Measurements from ENCODE around the gene CEL. TPM values are rescaled to one million over a fixed set of nuclear protein-coding genes. Genes with fewer than 3 reads are reported as not detected.
A peak's percentile ranks its signal among the peaks of the same experiment; 100 is the strongest.

CEL gene
- total RNA-seq, 1 donor from 2014 or later: 3.5 TPM

DNA sequence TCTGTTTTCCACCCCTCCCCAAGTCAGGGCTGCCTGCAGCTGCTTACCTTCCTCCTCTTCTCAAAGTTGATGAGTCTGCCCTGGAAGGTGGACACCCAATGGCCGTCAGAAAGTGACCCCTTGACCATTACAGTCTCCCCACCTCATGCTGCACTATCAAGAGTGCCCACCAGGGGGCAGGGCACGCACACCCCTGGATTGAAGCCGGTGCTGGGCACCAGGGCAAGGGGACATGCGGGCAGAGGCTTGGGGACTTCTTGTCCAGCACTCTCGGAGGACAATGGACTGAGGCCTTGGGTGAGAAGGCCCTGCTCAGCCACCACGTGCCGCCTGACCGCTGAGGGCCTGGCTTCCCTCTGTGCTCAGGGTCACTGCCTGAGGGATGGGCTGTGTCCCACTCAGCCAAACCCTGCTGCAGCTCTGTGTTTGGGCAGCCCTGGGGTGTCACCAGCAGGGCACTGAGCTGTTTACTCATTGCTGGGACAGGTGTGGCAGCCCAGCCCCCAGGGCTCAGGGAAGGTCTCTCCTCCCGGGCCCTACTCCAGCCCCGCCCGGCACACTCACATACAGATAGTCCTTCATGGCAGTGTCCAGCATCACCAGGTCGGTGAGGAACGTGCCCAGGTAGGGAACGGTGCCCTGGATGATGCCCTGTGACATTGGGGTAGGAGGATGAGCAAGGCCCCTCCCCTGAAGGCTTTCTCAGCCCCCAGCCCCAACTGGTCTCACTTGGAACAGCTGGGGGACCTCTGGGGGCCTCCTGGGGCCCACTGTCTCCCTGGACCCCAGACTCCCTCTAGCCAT lies 41.6 kb downstream of the CEL start:
- Mint-ChIP-seq H3K4me3 (no peak overlapping the region), H3K27ac (ENCODE audit: unreplicated experiment) (peak overlapping the region; percentile 68)

DNA sequence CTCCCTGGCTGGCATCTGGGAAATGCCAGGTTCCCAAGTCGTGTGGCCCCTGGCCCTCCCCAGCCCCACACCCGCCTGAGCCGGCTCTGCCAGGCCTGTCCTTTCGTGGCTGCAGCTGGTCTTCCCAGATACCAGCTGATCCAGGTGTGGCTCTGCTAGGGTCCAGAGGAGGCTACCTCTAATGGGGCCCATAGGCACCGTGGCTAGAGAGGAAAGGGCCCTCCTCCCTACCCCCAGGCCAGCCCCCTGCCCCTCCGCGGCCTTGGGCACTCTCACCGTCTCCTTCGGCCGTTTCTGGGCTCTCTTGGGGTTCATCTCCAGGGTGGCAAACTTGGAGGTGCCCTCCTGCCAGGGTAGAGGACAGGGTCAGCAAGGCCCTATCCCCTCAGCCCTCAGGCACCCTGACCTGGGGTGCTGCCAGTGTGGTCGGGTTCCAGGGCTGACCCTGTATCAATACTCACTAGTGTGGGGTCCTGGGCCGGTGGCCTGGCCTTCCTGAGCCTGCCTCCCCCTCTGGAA lies 42.3 kb downstream of the CEL start:
- Mint-ChIP-seq H3K4me1 (no peaks in the 10 kb centered on the region), H3K27me3 (ENCODE audit: low read depth) (no peaks in the 10 kb centered on the region), H3K4me3 (no peak overlapping the region), H3K27ac (ENCODE audit: unreplicated experiment) (no peak overlapping the region), H3K36me3 (ENCODE audit: low read depth) (peaks cover 14% of the 10 kb centered on the region), H3K9me3 (no peaks in the 10 kb centered on the region)
- TF ChIP-seq, protein P1, sequence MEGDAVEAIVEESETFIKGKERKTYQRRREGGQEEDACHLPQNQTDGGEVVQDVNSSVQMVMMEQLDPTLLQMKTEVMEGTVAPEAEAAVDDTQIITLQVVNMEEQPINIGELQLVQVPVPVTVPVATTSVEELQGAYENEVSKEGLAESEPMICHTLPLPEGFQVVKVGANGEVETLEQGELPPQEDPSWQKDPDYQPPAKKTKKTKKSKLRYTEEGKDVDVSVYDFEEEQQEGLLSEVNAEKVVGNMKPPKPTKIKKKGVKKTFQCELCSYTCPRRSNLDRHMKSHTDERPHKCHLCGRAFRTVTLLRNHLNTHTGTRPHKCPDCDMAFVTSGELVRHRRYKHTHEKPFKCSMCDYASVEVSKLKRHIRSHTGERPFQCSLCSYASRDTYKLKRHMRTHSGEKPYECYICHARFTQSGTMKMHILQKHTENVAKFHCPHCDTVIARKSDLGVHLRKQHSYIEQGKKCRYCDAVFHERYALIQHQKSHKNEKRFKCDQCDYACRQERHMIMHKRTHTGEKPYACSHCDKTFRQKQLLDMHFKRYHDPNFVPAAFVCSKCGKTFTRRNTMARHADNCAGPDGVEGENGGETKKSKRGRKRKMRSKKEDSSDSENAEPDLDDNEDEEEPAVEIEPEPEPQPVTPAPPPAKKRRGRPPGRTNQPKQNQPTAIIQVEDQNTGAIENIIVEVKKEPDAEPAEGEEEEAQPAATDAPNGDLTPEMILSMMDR (conservative IDR thresholded peaks at IDR 0.05): no peak
- DNase-seq (ENCODE audit: low read depth, low spot score): no peak

More for the DNA sequence above, 41.6 kb downstream of the CEL start:
- no peaks in the 10 kb centered on the region for H3K4me1 Mint-ChIP-seq
- no peaks in the 10 kb centered on the region for H3K9me3 Mint-ChIP-seq
- no peaks in the 10 kb centered on the region for H3K27me3 Mint-ChIP-seq (ENCODE audit: low read depth)
- DNase-seq (ENCODE audit: low read depth, low spot score): peak; percentile 80
- peaks cover 19% of the 10 kb centered on the region for H3K36me3 Mint-ChIP-seq (ENCODE audit: low read depth)
- TF ChIP-seq, protein P1 (conservative IDR thresholded peaks at IDR 0.05): peak; percentile 88

DNA sequence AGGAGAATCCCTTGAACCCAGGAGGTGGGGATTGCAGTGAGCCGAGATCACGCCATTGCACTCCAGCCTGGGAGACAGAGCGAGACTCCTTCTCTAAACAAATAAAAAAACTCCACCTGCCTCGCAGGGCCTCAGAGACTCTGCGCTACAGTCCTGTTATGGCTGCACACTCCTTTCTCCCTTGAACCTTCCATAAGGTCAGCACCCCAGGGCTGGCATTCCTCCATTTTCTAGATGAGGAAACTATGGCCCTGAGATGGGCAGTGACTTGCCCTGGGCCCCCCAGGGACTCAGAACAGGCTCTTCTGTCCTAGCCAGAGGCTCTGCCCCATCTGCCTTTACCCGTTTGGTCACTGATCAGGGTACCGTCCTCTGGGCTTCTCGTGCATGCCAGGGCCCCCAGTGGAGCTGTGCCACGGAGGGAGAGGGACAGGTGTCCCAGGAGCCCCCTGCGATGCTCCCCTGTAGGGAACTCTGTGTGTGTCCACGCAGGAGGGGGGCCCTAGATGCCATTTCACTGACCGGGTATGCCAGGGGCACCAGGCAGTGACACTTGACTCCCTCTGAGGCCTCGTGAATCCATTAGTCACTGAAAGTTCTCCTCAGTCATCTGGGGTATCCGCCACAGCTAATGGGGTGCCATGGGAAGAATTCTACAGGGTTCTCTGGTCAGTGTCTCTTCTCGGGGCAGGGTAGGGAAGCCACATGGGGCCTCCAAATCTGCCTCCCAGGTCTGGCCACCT lies 43.1 kb downstream of the CEL start:
- no peak overlapping the region for H3K4me3 Mint-ChIP-seq
- no peaks in the 10 kb centered on the region for H3K9me3 Mint-ChIP-seq
- H3K27ac Mint-ChIP-seq (ENCODE audit: unreplicated experiment): peak overlapping the region; percentile 43
- DNase-seq (ENCODE audit: low read depth, low spot score): no peak
- TF ChIP-seq, protein P1 (conservative IDR thresholded peaks at IDR 0.05): no peak
- no peaks in the 10 kb centered on the region for H3K4me1 Mint-ChIP-seq
- H3K27me3 Mint-ChIP-seq (ENCODE audit: low read depth): no peaks in the 10 kb centered on the region
- H3K36me3 Mint-ChIP-seq (ENCODE audit: low read depth): peaks cover 10% of the 10 kb centered on the region

DNA sequence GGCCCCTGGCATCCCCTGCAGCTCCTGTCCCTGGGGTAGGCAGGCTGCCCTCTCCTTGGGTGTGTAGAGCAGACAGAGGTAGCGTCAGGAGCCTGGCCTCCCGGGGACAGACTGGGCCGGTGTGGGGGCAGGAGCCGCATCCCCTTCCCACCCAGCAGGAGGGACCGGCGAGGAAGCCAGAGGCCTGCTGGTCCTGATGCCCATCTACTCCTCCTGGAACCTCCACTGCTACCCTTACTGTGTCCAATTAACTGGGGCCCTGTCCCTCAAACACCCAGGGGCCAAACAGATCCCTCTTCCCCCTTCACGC lies 43.6 kb downstream of the CEL start:
- DNase-seq (ENCODE audit: low read depth, low spot score): no peak
- H3K4me1 Mint-ChIP-seq: no peaks in the 10 kb centered on the region
- H3K9me3 Mint-ChIP-seq: no peaks in the 10 kb centered on the region
- peaks cover 10% of the 10 kb centered on the region for H3K36me3 Mint-ChIP-seq (ENCODE audit: low read depth)
- TF ChIP-seq, protein P1 (conservative IDR thresholded peaks at IDR 0.05): no peak
- H3K27me3 Mint-ChIP-seq (ENCODE audit: low read depth): no peaks in the 10 kb centered on the region
- no peak overlapping the region for H3K27ac Mint-ChIP-seq (ENCODE audit: unreplicated experiment)
- no peak overlapping the region for H3K4me3 Mint-ChIP-seq

DNA sequence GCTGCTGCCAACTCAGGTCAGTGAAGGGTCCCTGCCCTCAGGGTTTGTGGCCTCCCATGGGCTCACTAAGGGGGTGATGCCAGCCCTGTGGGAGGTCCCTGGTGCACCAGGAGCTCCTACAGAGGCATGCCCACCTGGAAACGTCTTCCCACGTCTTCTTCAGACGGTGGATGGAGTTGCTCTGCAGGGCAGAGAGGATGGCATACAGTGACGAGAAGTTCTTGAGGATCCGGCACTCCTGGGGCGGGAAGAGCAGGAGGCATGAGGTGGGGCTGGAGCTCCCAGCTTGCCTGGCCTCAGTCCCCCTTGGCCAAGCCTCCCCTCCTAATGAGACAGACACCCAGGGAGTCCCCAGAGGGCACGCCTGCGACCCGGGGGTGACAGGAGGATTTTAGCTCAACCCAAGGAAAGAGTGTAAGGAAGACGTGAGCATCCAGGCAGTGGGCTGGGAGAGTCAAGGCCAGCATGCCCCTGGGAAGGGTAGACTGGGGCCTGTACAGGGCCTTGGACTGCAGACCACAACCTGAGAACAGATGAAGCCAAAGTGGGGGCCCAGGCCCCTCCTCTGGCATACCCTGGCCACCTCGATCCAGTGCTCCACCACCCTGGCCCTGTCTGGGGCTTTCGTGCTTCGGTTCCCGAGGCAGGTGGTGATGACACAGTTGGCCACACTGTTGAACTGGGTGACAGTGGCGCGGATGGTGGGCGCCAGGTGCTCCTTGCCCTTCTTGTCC lies 44.9 kb downstream of the CEL start:
- Mint-ChIP-seq H3K9me3 (no peaks in the 10 kb centered on the region), H3K27me3 (ENCODE audit: low read depth) (no peaks in the 10 kb centered on the region), H3K27ac (ENCODE audit: unreplicated experiment) (no peak overlapping the region), H3K36me3 (ENCODE audit: low read depth) (peaks cover 7% of the 10 kb centered on the region), H3K4me1 (no peaks in the 10 kb centered on the region), H3K4me3 (no peak overlapping the region)
- DNase-seq (ENCODE audit: low read depth, low spot score): no peak
- TF ChIP-seq, protein P1 (conservative IDR thresholded peaks at IDR 0.05): no peak

All from neural crest cell (in vitro differentiated cells).